Epithelial cell of esophagus (primary cell): ENCODE measurements around the gene NR2E3.

ENCODE experiments used
- DNase-seq: peaks from one replicate; pipeline ENCODE4 v3.0.0; 2010; ENCODE audit warnings: low read depth
- H3K4me3 ChIP-seq: 2 replicates; pipeline ENCODE4 v1.5.1; 2011; ENCODE audit warnings: mild to moderate bottlenecking, low read length, control low read depth
- CTCF ChIP-seq: IDR thresholded peaks from 2 replicates; pipeline ENCODE4 v1.5.1; 2011; ENCODE audit warnings: low read depth, mild to moderate bottlenecking, low read length, control low read depth, inconsistent platforms; ENCODE audit not compliant: insufficient read depth; ENCODE audit errors: missing control alignments

Gene NR2E3

DNA sequence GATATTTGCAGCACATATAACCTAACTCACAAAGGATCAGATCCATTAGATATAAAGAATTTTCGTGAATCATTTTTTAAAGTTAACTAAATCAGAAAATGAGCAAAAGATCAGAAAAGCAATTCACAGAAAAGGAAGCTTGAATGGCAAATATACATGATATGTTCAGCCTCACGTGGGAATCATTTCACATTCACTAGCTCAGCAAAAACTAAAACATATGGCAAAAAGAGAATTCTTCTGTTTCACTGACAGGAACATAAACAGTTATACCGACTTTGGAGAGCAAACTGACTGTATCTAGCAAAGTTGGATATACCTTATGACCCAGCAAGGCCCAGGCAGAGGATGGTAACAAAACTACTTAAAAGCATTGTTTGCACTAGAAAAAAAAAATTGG, 34.0 kb upstream of the NR2E3 start:
- TF ChIP-seq CTCF, result no peak
- no peak for DNase-seq
- H3K4me3 ChIP-seq, result no peak overlapping the region

DNA sequence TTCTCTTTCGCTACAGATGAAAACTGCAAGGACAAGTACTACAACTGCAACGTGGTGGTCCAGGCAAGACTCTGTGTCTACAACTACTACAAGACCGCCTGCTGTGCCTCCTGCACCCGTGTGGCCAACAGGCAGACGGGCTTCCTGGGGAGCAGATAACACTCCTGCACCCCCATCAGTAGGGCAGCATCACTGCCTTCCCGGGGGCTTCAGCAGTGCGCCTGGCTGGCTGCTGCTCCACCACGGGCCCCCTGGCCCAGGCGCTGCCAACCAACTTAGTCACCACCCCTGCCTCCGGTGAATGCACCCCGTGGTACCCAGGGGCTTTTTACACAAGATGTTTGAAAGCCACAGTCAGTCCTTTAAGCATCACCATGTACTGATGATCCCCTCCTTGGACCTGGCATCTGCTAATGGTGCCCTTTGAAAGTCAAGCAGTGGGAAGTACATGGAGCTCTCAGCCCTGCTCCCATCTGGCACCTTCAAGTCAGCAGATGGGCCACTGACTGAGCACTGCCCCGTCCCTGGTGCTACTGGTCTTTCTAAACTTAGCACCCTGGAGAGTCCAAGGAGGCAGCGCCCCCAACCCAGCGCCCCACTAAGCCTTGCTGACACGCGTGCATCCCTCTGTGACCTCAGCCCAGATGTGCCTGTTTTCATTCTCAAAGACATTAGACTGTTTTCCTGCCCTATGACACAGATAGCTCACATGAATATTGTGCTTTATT, 33.0 kb upstream of the NR2E3 start:
- H3K4me3 ChIP-seq, result no peak overlapping the region
- DNase-seq, result no peak
- no peak for TF ChIP-seq CTCF

DNA sequence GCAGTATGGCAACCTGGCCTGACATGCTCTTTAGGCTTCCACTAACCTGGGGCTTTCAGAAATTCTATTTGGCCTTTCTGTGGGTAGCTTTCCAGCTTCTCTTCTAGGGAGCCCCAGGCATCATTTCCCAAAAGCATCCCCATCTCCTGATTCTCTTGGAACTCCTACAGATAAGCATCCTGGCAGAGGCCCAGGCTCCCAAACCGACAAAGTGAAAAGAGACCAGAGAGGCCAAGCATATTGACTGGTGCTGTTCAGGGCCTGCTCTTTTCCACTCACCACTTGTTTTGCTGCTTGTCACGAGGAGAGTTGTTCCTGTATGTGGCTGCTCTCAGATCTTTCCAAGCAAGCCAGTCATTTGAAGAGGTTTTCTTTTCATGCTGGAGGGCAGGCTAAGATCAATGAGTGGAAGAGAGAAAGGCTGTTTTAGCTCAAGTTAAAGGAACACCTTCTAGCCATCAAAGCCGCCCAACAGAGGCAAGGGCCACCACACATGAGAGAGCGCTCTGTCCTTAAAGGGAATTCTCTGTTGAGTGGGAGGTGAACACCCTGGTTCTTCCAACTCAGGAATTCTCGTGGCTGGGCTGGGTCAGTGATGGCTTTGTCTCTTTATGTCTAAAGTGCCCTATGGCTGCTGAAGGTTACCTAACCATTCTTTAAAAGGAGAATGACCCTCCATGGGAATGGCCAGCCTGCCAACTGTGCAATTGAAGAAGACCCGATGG, 31.1 kb upstream of the NR2E3 start:
- no peak overlapping the region for H3K4me3 ChIP-seq
- no peak for TF ChIP-seq CTCF
- DNase-seq, result no peak

DNA sequence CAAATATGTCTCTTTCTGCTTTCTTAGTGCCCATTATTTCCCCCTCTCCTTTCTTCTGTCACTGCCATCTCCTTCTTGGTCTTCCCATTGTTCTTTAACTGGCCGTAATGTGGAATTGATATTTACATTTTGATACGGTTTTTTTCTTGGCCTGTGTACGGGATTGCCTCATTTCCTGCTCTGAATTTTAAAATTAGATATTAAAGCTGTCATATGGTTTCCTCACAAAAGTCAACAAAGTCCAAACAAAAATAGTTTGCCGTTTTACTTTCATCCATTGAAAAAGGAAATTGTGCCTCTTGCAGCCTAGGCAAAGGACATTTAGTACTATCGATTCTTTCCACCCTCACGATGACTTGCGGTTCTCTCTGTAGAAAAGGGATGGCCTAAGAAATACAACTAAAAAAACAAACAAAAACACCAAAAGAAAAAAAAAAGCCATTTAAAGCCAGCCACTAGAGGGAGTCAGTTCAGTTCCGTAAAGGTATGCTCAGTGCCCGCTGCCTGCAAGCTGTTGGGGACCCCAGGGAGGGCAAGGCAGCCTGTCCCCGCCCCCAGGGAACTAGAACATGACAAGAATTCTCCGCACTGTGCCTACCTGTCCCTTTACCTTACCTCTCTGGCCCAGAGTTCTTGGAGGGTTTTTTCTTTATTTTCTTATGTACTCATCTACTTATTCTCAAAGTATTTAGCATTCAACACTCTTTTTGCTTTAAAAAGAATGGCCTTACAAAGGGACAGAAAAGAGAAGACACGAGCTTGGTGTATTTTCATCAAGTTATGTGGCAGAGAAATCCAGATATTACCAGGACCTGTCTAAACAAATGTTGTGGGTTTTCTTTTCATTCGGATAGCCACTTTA, 30.0 kb upstream of the NR2E3 start:
- DNase-seq, result peak; percentile 56
- peak; percentile 75 for TF ChIP-seq CTCF
- no peak overlapping the region for H3K4me3 ChIP-seq

GRCh38 chr15:71781179-71781964, 29.0 kb upstream of the NR2E3 start:
- no peak for TF ChIP-seq CTCF
- no peak overlapping the region for H3K4me3 ChIP-seq
- DNase-seq, result peak; percentile 37

DNA sequence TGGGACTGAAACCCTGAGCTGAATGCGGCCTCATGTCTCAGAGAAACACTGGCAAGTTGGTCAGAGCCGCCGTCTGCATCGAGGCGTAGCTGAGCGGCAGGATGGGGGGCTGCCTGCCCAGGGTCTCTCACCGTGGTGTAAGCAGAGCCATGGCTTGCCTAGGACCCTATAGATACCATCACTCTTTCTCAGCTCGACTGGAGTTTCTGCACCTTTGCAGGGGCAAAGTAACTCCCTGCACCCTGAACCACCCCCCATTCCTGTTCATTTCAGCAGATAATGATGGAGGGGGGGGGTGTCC, 28.4 kb upstream of the NR2E3 start:
- no peak for DNase-seq
- TF ChIP-seq CTCF, result no peak
- H3K4me3 ChIP-seq, result no peak overlapping the region
